Tibial nerve (tissue), 3 donors: ENCODE measurements around the gene SCGB1C2.

Experiments
- POLR2A ChIP-seq, 2 donors: fragments of 450-650 bp; IDR thresholded peaks; one replicate each; pipeline ENCODE4 v1.6.1; 2017; ENCODE audit warnings: antibody characterized with exemption in 2 of 2, mild to moderate bottlenecking in 2 of 2, moderate library complexity in 2 of 2
- TF ChIP-seq, protein P1 (sequence below), 5 experiments: fragments of 200-600 bp in 3 of 5; fragments of 450-650 bp in 2 of 5; sonication (generic) in 3 of 5; IDR thresholded peaks; one replicate each; pipeline ENCODE4 v1.5.1; 2016 to 2019; ENCODE audit warnings: antibody characterized with exemption in 5 of 5, mild to moderate bottlenecking in 3 of 5, moderate library complexity in 2 of 5

DNA sequence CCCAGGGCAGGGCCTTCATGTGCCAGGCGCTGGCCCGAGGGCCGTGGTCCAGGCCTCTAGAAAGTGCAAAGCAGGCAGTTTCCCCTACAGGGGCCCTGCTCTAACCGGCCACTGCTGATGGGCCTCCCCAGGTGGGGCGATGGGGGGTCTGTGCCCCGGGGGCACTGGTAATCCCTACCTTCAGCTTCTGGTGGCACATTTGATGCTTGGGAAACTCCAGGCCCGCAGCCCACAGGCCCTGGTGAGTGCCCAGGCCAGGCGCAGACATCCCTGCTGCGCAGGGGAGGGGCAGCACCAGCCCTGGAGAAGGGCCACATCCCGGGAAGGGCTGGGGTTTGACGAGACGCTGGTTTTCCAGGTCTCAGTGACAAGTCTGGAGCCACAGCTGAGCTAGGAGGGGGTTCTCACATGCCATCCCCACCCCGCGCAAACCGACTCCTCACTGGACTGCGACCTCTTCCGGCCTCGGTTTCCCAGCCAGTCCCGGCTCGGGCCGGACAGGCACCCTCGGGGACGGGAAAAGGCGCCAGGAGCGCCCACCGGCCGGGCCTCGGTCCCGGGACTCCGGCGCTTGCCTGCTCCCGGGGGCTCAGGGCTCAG lies 42.5 kb downstream of the SCGB1C2 start:
- TF ChIP-seq, protein P1, sequence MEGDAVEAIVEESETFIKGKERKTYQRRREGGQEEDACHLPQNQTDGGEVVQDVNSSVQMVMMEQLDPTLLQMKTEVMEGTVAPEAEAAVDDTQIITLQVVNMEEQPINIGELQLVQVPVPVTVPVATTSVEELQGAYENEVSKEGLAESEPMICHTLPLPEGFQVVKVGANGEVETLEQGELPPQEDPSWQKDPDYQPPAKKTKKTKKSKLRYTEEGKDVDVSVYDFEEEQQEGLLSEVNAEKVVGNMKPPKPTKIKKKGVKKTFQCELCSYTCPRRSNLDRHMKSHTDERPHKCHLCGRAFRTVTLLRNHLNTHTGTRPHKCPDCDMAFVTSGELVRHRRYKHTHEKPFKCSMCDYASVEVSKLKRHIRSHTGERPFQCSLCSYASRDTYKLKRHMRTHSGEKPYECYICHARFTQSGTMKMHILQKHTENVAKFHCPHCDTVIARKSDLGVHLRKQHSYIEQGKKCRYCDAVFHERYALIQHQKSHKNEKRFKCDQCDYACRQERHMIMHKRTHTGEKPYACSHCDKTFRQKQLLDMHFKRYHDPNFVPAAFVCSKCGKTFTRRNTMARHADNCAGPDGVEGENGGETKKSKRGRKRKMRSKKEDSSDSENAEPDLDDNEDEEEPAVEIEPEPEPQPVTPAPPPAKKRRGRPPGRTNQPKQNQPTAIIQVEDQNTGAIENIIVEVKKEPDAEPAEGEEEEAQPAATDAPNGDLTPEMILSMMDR (IDR thresholded peaks at IDR 0.05): no peak
- TF ChIP-seq POLR2A (IDR thresholded peaks at IDR 0.05): no peak
